ENCODE measurements around the gene CDC42.

- TF ChIP-seq CTCF (IDR thresholded peaks at IDR 0.05 in 2 of 3, conservative IDR thresholded peaks at IDR 0.05 in 1 of 3; ENCODE audit: insufficient read depth in 2 of 3, low read depth in 1 of 3, low read length in 3 of 3) = no peak
- no peak for TF ChIP-seq FOS (IDR thresholded peaks at IDR 0.05; ENCODE audit: extremely low read depth, insufficient read length)
- no peak for TF ChIP-seq ZFP91 (CRISPR knock-in tag; IDR thresholded peaks at IDR 0.05)
- no peak for TF ChIP-seq CBX2 (IDR thresholded peaks at IDR 0.05; ENCODE audit: insufficient read depth, low read length, poor library complexity, severe bottlenecking)
- no peak for TF ChIP-seq ZNF274 (IDR thresholded peaks at IDR 0.05; ENCODE audit: borderline replicate concordance, low read depth, low read length)
- TF ChIP-seq ZNF280B (CRISPR knock-in tag; IDR thresholded peaks at IDR 0.05) = no peak
- TF ChIP-seq MXI1 (IDR thresholded peaks at IDR 0.05; ENCODE audit: low read depth, low read length) = no peak
- TF ChIP-seq UBTF (IDR thresholded peaks at IDR 0.05; ENCODE audit: borderline replicate concordance in 1 of 2, low read depth in 2 of 2, low read length in 2 of 2) = no peak
- no peak for TF ChIP-seq GABPB1 (CRISPR knock-in tag; IDR thresholded peaks at IDR 0.05)
- TF ChIP-seq ILF3 (IDR thresholded peaks at IDR 0.05; ENCODE audit: borderline replicate concordance) = no peak
- no peak for TF ChIP-seq MAFF (IDR thresholded peaks at IDR 0.05; ENCODE audit: low read length)
Observed at GRCh38 chr1:22037520-22037919, 15.0 kb upstream of the CDC42 start.
